ENCODE data around the gene FNDC8. TPM values are rescaled to one million over a fixed set of nuclear protein-coding genes. Genes with fewer than 3 reads are reported as not detected.
"Not testable (repeated sequence)": the region's sequence is repeated elsewhere in the genome, so short reads cannot be mapped to it uniquely, and the experiment has no call there.

The FNDC8 gene
- total RNA-seq, 1 donor from 2014 or later = not detected

GRCh38 chr17:35170968-35171771 is 49.8 kb downstream of the FNDC8 start:
- H3K9me3 Mint-ChIP-seq = no peaks in the 10 kb centered on the region
- DNase-seq (ENCODE audit: low spot score) = peak; percentile 15
- no peak overlapping the region for H3K27ac Mint-ChIP-seq
- peaks cover 7% of the 10 kb centered on the region for H3K27me3 Mint-ChIP-seq (ENCODE audit: insufficient read depth)
- H3K4me3 Mint-ChIP-seq = peak overlapping the region; percentile 5
- H3K36me3 Mint-ChIP-seq (ENCODE audit: low read depth) = peaks cover 2% of the 10 kb centered on the region
- peaks cover 35% of the 10 kb centered on the region for H3K4me1 Mint-ChIP-seq (ENCODE audit: low read depth)
- intact Hi-C loops (cut with micrococcal nuclease) = loop anchor here (1.0 to 5.0 kb wide), 9 partner anchors 43 to 576 kb away; partner anchors contain the start of gene AP2B1

GRCh38 chr17:35171834-35172233 is 50.4 kb downstream of the FNDC8 start:
- peaks cover 7% of the 10 kb centered on the region for H3K27me3 Mint-ChIP-seq (ENCODE audit: insufficient read depth)
- DNase-seq (ENCODE audit: low spot score) = no peak
- no peaks in the 10 kb centered on the region for H3K9me3 Mint-ChIP-seq
- H3K27ac Mint-ChIP-seq = no peak overlapping the region
- peak overlapping the region; percentile 5 for H3K4me3 Mint-ChIP-seq
- peaks cover 42% of the 10 kb centered on the region for H3K4me1 Mint-ChIP-seq (ENCODE audit: low read depth)
- intact Hi-C loops (cut with micrococcal nuclease) = loop anchor here (1.0 to 5.0 kb wide), 9 partner anchors 42 to 575 kb away; partner anchors contain the start of gene AP2B1
- H3K36me3 Mint-ChIP-seq (ENCODE audit: low read depth) = peaks cover 2% of the 10 kb centered on the region

GRCh38 chr17:35172321-35172720 is 50.9 kb downstream of the FNDC8 start:
- Mint-ChIP-seq H3K27ac (peak overlapping the region; percentile 55), H3K4me1 (ENCODE audit: low read depth) (peaks cover 46% of the 10 kb centered on the region)
- H3K27me3 Mint-ChIP-seq (ENCODE audit: insufficient read depth); H3K9me3 Mint-ChIP-seq; DNase-seq (ENCODE audit: low spot score); H3K36me3 Mint-ChIP-seq (ENCODE audit: low read depth); H3K4me3 Mint-ChIP-seq: not testable (repeated sequence)
- intact Hi-C loops (cut with micrococcal nuclease) = loop anchor here (5.0 kb wide), 3 partner anchors 185 to 415 kb away; partner anchors contain the start of gene AP2B1

- intact Hi-C loops (cut with micrococcal nuclease) = loop anchor here (5.0 kb wide), 3 partner anchors 182 to 412 kb away; partner anchors contain the start of gene AP2B1
- peaks cover 9% of the 10 kb centered on the region for H3K36me3 Mint-ChIP-seq (ENCODE audit: low read depth)
- peaks cover 7% of the 10 kb centered on the region for H3K27me3 Mint-ChIP-seq (ENCODE audit: insufficient read depth)
- H3K4me1 Mint-ChIP-seq (ENCODE audit: low read depth) = peaks cover 52% of the 10 kb centered on the region
- no peak for DNase-seq (ENCODE audit: low spot score)
- H3K27ac Mint-ChIP-seq = peak overlapping the region; percentile 32
- peaks cover 7% of the 10 kb centered on the region for H3K9me3 Mint-ChIP-seq
- no peak overlapping the region for H3K4me3 Mint-ChIP-seq
These were observed 53.5 kb downstream of the FNDC8 start for GRCh38 chr17:35174835-35175334.

- H3K9me3 Mint-ChIP-seq = peaks cover 7% of the 10 kb centered on the region
- H3K4me3 Mint-ChIP-seq = no peak overlapping the region
- no peak overlapping the region for H3K27ac Mint-ChIP-seq
- H3K36me3 Mint-ChIP-seq (ENCODE audit: low read depth) = peaks cover 9% of the 10 kb centered on the region
- H3K4me1 Mint-ChIP-seq (ENCODE audit: low read depth) = peaks cover 52% of the 10 kb centered on the region
- DNase-seq (ENCODE audit: low spot score) = no peak
- peaks cover 7% of the 10 kb centered on the region for H3K27me3 Mint-ChIP-seq (ENCODE audit: insufficient read depth)
- intact Hi-C loops (cut with micrococcal nuclease) = no loop called here
These were observed 54.4 kb downstream of the FNDC8 start for GRCh38 chr17:35175638-35176415.

GRCh38 chr17:35176897-35177296 is 55.5 kb downstream of the FNDC8 start:
- peaks cover 7% of the 10 kb centered on the region for H3K27me3 Mint-ChIP-seq (ENCODE audit: insufficient read depth)
- intact Hi-C loops (cut with micrococcal nuclease) = no loop called here
- DNase-seq (ENCODE audit: low spot score) = no peak
- peaks cover 42% of the 10 kb centered on the region for H3K4me1 Mint-ChIP-seq (ENCODE audit: low read depth)
- H3K36me3 Mint-ChIP-seq (ENCODE audit: low read depth) = peaks cover 9% of the 10 kb centered on the region
- H3K27ac Mint-ChIP-seq = no peak overlapping the region
- H3K9me3 Mint-ChIP-seq = peaks cover 7% of the 10 kb centered on the region
- H3K4me3 Mint-ChIP-seq = no peak overlapping the region

- H3K4me3 Mint-ChIP-seq; H3K27me3 Mint-ChIP-seq (ENCODE audit: insufficient read depth); H3K9me3 Mint-ChIP-seq; DNase-seq (ENCODE audit: low spot score); H3K27ac Mint-ChIP-seq; H3K36me3 Mint-ChIP-seq (ENCODE audit: low read depth); intact Hi-C loops (cut with micrococcal nuclease): not testable (repeated sequence)
- peaks cover 57% of the 10 kb centered on the region for H3K4me1 Mint-ChIP-seq (ENCODE audit: low read depth)
These were observed 58.0 kb downstream of the FNDC8 start for GRCh38 chr17:35179379-35179778.

Other genes with a start within 250 kb of the FNDC8 start
- gene CCT6B, start 160.2 kb upstream of the FNDC8 start, total RNA-seq = 0.96 and 1.0 TPM in 2 replicates
- 28.0 and 29.7 TPM in 2 replicates for gene ZNF830, start 160.1 kb upstream of the FNDC8 start, total RNA-seq
- gene LIG3, start 141.1 kb upstream of the FNDC8 start, total RNA-seq = 70.9 and 75.2 TPM in 2 replicates
- 28.1 and 28.2 TPM in 2 replicates for gene RFFL, start 57.9 kb upstream of the FNDC8 start, total RNA-seq
- 29.8 and 34.9 TPM in 2 replicates for gene RAD51D, start 1.8 kb upstream of the FNDC8 start, total RNA-seq
- 51.1 and 54.4 TPM in 2 replicates for gene NLE1, start 20.7 kb downstream of the FNDC8 start, total RNA-seq
- not detected in 2 replicates for gene UNC45B, start 26.2 kb downstream of the FNDC8 start, total RNA-seq
- gene SLC35G3, start 72.8 kb downstream of the FNDC8 start, total RNA-seq = not detected in 2 replicates
- 10.4 and 11.0 TPM in 2 replicates for gene SLFN5, start 121.5 kb downstream of the FNDC8 start, total RNA-seq